OCI-LY1 (cell line): ENCODE data around the gene PPP4R1.

Source experiments
- H2AFZ ChIP-seq: fragments of 200-600 bp; sonication (generic), shearing (Covaris generic); 2 replicates; pipeline ENCODE4 v1.6.0; 2014; ENCODE audit warnings: antibody characterized with exemption, mild to moderate bottlenecking, low read length
- H3F3A ChIP-seq: fragments of 200-600 bp; sonication (generic), shearing (Covaris generic); 2 replicates; pipeline ENCODE4 v1.6.0; 2014; ENCODE audit warnings: mild to moderate bottlenecking, antibody characterized with exemption, low read length, moderate library complexity; ENCODE audit not compliant: insufficient read depth
- H3K27ac ChIP-seq: fragments of 200-600 bp; sonication (generic); 2 replicates; pipeline ENCODE4 v1.5.1; 2014; ENCODE audit warnings: low read length, mixed run types, mild to moderate bottlenecking, low read depth; ENCODE audit not compliant: poor library complexity, severe bottlenecking
- H3K27me3 ChIP-seq: fragments of 200-600 bp; sonication (generic); 2 replicates; pipeline ENCODE4 v1.6.0; 2014; ENCODE audit warnings: antibody characterized with exemption, mild to moderate bottlenecking, low read length, moderate library complexity; ENCODE audit not compliant: insufficient read depth
- H3K36me3 ChIP-seq: fragments of 200-600 bp; sonication (generic); 2 replicates; pipeline ENCODE4 v1.6.1; 2014; ENCODE audit warnings: mild to moderate bottlenecking, antibody characterized with exemption, low read length, moderate library complexity, mixed read lengths; ENCODE audit not compliant: insufficient read depth
- H3K4me1 ChIP-seq: fragments of 200-600 bp; sonication (generic); 2 replicates; pipeline ENCODE4 v1.5.1; 2014; ENCODE audit warnings: mild to moderate bottlenecking, low read length, moderate library complexity; ENCODE audit not compliant: insufficient read depth, severe bottlenecking
- H3K4me2 ChIP-seq: fragments of 200-600 bp; sonication (generic), shearing (Covaris generic); 2 replicates; pipeline ENCODE4 v1.6.1; 2014; ENCODE audit warnings: low read length
- H3K4me3 ChIP-seq: fragments of 200-600 bp; sonication (generic); 2 replicates; pipeline ENCODE4 v1.5.1; 2014; ENCODE audit warnings: low read length, low read depth, mild to moderate bottlenecking, mixed read lengths; ENCODE audit not compliant: poor library complexity, severe bottlenecking
- H3K79me2 ChIP-seq: fragments of 200-600 bp; shearing (Covaris generic); 2 replicates; pipeline ENCODE4 v1.6.1; 2016; ENCODE audit warnings: mixed run types, low read length, mixed read lengths; ENCODE audit not compliant: insufficient read depth
- H3K9ac ChIP-seq: fragments of 200-600 bp; sonication (generic), shearing (Covaris generic); 2 replicates; pipeline ENCODE4 v1.6.1; 2014; ENCODE audit warnings: mild to moderate bottlenecking, low read length, mixed read lengths
- H3K9me2 ChIP-seq: fragments of 200-600 bp; sonication (generic), shearing (Covaris generic); 2 replicates; pipeline ENCODE4 v1.6.1; 2014; ENCODE audit warnings: low read depth, mild to moderate bottlenecking, low read length, mixed read lengths
- H3K9me3 ChIP-seq: fragments of 200-600 bp; shearing (Covaris generic); 2 replicates; pipeline ENCODE4 v1.6.1; 2014; ENCODE audit warnings: low read length, mixed read lengths
- H4K20me1 ChIP-seq: fragments of 200-600 bp; sonication (generic), shearing (Covaris generic); 2 replicates; pipeline ENCODE4 v1.6.0; 2016; ENCODE audit warnings: mild to moderate bottlenecking, low read length; ENCODE audit not compliant: insufficient read depth
- CTCF ChIP-seq: fragments of 200-600 bp; sonication (generic), shearing (Covaris generic); IDR thresholded peaks from 2 replicates; pipeline ENCODE4 v1.5.1; 2017; ENCODE audit warnings: mild to moderate bottlenecking, antibody characterized with exemption, low read length, moderate library complexity, mixed read lengths
- EZH2 ChIP-seq: fragments of 200-600 bp; sonication (generic), shearing (Covaris generic); IDR thresholded peaks from 2 replicates; pipeline ENCODE4 v1.8.0; 2017; ENCODE audit warnings: borderline replicate concordance, mixed run types, mild to moderate bottlenecking, antibody characterized with exemption, low read length, moderate library complexity, mixed read lengths

The PPP4R1 gene

GRCh38 chr18:9574473-9575115, 39.8 kb downstream of the PPP4R1 start:
- Histone ChIP-seq H4K20me1 (no peaks in the 10 kb centered on the region), H3K4me2 (no peak overlapping the region), H3F3A (0 out of 2 replicates have a peak, but pooled peaks cover 3% of the 10 kb centered on the region), H3K9ac (no peak overlapping the region), H2AFZ (no peak overlapping the region), H3K9me3 (no peaks in the 10 kb centered on the region), H3K36me3 (peaks cover 36% of the 10 kb centered on the region), H3K27ac (no peak overlapping the region), H3K27me3 (no peaks in the 10 kb centered on the region), H3K9me2 (no peaks in the 10 kb centered on the region), H3K4me1 (peaks cover 5% of the 10 kb centered on the region), H3K79me2 (no peaks in the 10 kb centered on the region), H3K4me3 (no peak overlapping the region)
- TF ChIP-seq CTCF, result no peak
- TF ChIP-seq EZH2, result no peak

- no peaks in the 10 kb centered on the region for H3K79me2 ChIP-seq
- H3K27me3 ChIP-seq, result no peaks in the 10 kb centered on the region
- H4K20me1 ChIP-seq, result no peaks in the 10 kb centered on the region
- H3K9me3 ChIP-seq, result no peaks in the 10 kb centered on the region
- peaks cover 28% of the 10 kb centered on the region; the same call in 1 of the 2 replicates for H3K36me3 ChIP-seq
- peaks cover 5% of the 10 kb centered on the region for H3K4me1 ChIP-seq
- H3F3A ChIP-seq, result 0 out of 2 replicates have a peak, but pooled peaks cover 3% of the 10 kb centered on the region
- no peak overlapping the region for H3K27ac ChIP-seq
- H3K9me2 ChIP-seq, result no peaks in the 10 kb centered on the region
- H2AFZ ChIP-seq, result no peak overlapping the region
- H3K4me2 ChIP-seq, result no peak overlapping the region
- TF ChIP-seq CTCF, result no peak
- TF ChIP-seq EZH2, result no peak
- H3K9ac ChIP-seq, result no peak overlapping the region
- H3K4me3 ChIP-seq, result no peak overlapping the region
These were observed 42.8 kb downstream of the PPP4R1 start for GRCh38 chr18:9571546-9571945.

GRCh38 chr18:9570255-9570654, 44.1 kb downstream of the PPP4R1 start:
- H3K4me3 ChIP-seq, result no peak overlapping the region
- no peak overlapping the region for H3K9ac ChIP-seq
- H3K4me2 ChIP-seq, result no peak overlapping the region
- TF ChIP-seq EZH2 (no peak), CTCF (no peak)
- H4K20me1 ChIP-seq, result no peaks in the 10 kb centered on the region
- H3K27ac ChIP-seq, result no peak overlapping the region
- no peaks in the 10 kb centered on the region for H3K79me2 ChIP-seq
- H3K9me3 ChIP-seq, result no peaks in the 10 kb centered on the region
- no peak overlapping the region for H2AFZ ChIP-seq
- no peaks in the 10 kb centered on the region for H3K4me1 ChIP-seq
- no peaks in the 10 kb centered on the region for H3K27me3 ChIP-seq
- H3K9me2 ChIP-seq, result no peaks in the 10 kb centered on the region
- no peaks in the 10 kb centered on the region for H3F3A ChIP-seq
- H3K36me3 ChIP-seq, result peaks cover 27% of the 10 kb centered on the region; the same call in 1 of the 2 replicates
